HCT116 (cell line): ENCODE measurements around the gene COL28A1. TPM values are rescaled to one million over a fixed set of nuclear protein-coding genes. Genes with fewer than 3 reads are reported as not detected.

Experiments
- ATAC-seq: fragments of 200-7000 bp; cut with Tn5 transposase; 2 replicates; pipeline ENCODE4 v1.9.1; 2020; ENCODE audit warnings: mild to moderate bottlenecking, moderate library complexity
- BruUV-seq: library from RNA; stranded (reverse); fragments of 400-500 nt; replicated peaks from 2 replicates; lab custom pipeline; 2021; lab: Mats Ljungman, UMichigan
- CTCF ChIA-PET: fragments of 300-600 bp; sonication (Branson Sonifier 250); formaldehyde crosslinking; loops from one replicate; lab custom pipeline; 2021; ENCODE audit warnings: antibody characterized with exemption; lab: Charles Lee
- POLR2A ChIA-PET: fragments of 300-600, 350-600 bp; sonication (Branson Sonifier 250); formaldehyde crosslinking; loops from one replicate; lab custom pipeline; 2021; ENCODE audit warnings: antibody characterized with exemption; lab: Charles Lee
- RAD21 ChIA-PET, 2 experiments: fragments of 300-600 bp; sonication (Branson Sonifier 250); formaldehyde crosslinking; loops; one replicate each; lab custom pipeline; 2023; ENCODE audit warnings: low total read pairs in 2 of 2; ENCODE audit not compliant: uncharacterized antibody in 2 of 2, unreplicated experiment in 2 of 2, low non-redundant PET in 1 of 2; lab: Charles Lee
- DNase-seq: peaks from one replicate; pipeline ENCODE4 v3.0.0-alpha.2; 2010; ENCODE audit warnings: low read depth, low spot score
- H2AFZ ChIP-seq: fragments of 200-600 bp; shearing (Covaris generic), sonication (generic); 2 replicates; pipeline ENCODE4 v1.6.1; 2017; ENCODE audit warnings: low read depth, mixed run types, mixed read lengths, antibody characterized with exemption, low read length; ENCODE audit not compliant: poor library complexity, severe bottlenecking
- H3K27ac ChIP-seq: 2 replicates; pipeline ENCODE4 v1.5.1; 2012; ENCODE audit warnings: low read depth, low read length
- H3K27me3 ChIP-seq: fragments of 200-600 bp; sonication (generic); 2 replicates; pipeline ENCODE4 v1.6.1; 2016; ENCODE audit warnings: mixed run types, low read length, mixed read lengths; ENCODE audit not compliant: insufficient read depth
- H3K36me3 ChIP-seq, 2 experiments: fragments of 200-500 bp in 1 of 2; fragments of 200-600 bp in 1 of 2; sonication (Bioruptor generic) in 1 of 2; sonication (generic) in 1 of 2; 2 replicates each; pipeline versions ENCODE4 v1.5.1 to v1.6.1; 2014 to 2016; ENCODE audit warnings: low read length in 2 of 2, inconsistent platforms in 1 of 2, mixed read lengths in 1 of 2, mixed run types in 1 of 2; ENCODE audit not compliant: insufficient read depth in 2 of 2, control insufficient read depth in 1 of 2
- H3K4me1 ChIP-seq, 2 experiments: fragments of 200-600 bp in 1 of 2; sonication (generic) in 1 of 2; 2 replicates each; pipeline versions ENCODE4 v1.5.1 to v1.6.1; 2012 to 2017; ENCODE audit warnings: low read length in 2 of 2, inconsistent platforms in 1 of 2, mild to moderate bottlenecking in 1 of 2, mixed read lengths in 1 of 2, mixed run types in 1 of 2, moderate library complexity in 1 of 2; ENCODE audit not compliant: insufficient read depth in 2 of 2, control insufficient read depth in 1 of 2
- H3K4me2 ChIP-seq: fragments of 200-600 bp; sonication (generic); 2 replicates; pipeline ENCODE4 v1.6.1; 2017; ENCODE audit warnings: mixed run types, low read length, mixed read lengths
- H3K4me3 ChIP-seq, 2 experiments: fragments of 200-600 bp in 1 of 2; sonication (generic) in 1 of 2; replicated peaks in 1 of 2; 2 replicates each; pipeline ENCODE4 v1.5.1; 2011 to 2016; ENCODE audit warnings: low read length in 2 of 2, control low read depth in 1 of 2, low read depth in 1 of 2, mild to moderate bottlenecking in 1 of 2, mixed read lengths in 1 of 2, mixed run types in 1 of 2
- H3K79me2 ChIP-seq: fragments of 200-600 bp; sonication (generic); 2 replicates; pipeline ENCODE4 v1.6.1; 2017; ENCODE audit warnings: mild to moderate bottlenecking, mixed run types, low read length, moderate library complexity, mixed read lengths; ENCODE audit not compliant: insufficient read depth
- H3K9ac ChIP-seq: fragments of 200-600 bp; sonication (generic); 2 replicates; pipeline ENCODE4 v1.6.1; 2016; ENCODE audit warnings: low read length, mixed read lengths
- H3K9me2 ChIP-seq: fragments of 200-600 bp; sonication (generic), shearing (Covaris generic); 2 replicates; pipeline ENCODE4 v1.6.1; 2017; ENCODE audit warnings: mixed run types, mild to moderate bottlenecking, moderate library complexity; ENCODE audit not compliant: insufficient read depth
- H3K9me3 ChIP-seq, 2 experiments: fragments of 200-500 bp in 1 of 2; fragments of 200-600 bp in 1 of 2; sonication (Bioruptor generic) in 1 of 2; sonication (generic) in 1 of 2; 2 replicates each; pipeline ENCODE4 v1.6.1; 2014 to 2017; ENCODE audit warnings: low read length in 2 of 2, mixed read lengths in 2 of 2, inconsistent platforms in 1 of 2, low read depth in 1 of 2, mild to moderate bottlenecking in 1 of 2, mixed run types in 1 of 2, moderate library complexity in 1 of 2; ENCODE audit not compliant: control insufficient read depth in 1 of 2, insufficient read depth in 1 of 2
- H4K20me1 ChIP-seq: fragments of 200-600 bp; sonication (generic), shearing (Covaris generic); 2 replicates; pipeline ENCODE4 v1.6.1; 2017; ENCODE audit warnings: mixed run types, mild to moderate bottlenecking, moderate library complexity; ENCODE audit not compliant: insufficient read depth
- CEBPB ChIP-seq: IDR thresholded peaks from 2 replicates; pipeline ENCODE4 v1.6.1; 2012; ENCODE audit warnings: low read depth
- CTCF ChIP-seq, 3 experiments: fragments of 200-600 bp in 1 of 3; sonication (generic) in 1 of 3; IDR thresholded peaks in 2 of 3; conservative IDR thresholded peaks in 1 of 3; 2 replicates each; pipeline ENCODE4 v1.5.1; 2012 to 2017; ENCODE audit warnings: low read depth in 2 of 3, low read length in 2 of 3, antibody characterized with exemption in 1 of 3, borderline replicate concordance in 1 of 3, control low read depth in 1 of 3, mild to moderate bottlenecking in 1 of 3, mixed read lengths in 1 of 3, mixed run types in 1 of 3, moderate library complexity in 1 of 3; ENCODE audit not compliant: insufficient read depth in 1 of 3
- ELF1 ChIP-seq: IDR thresholded peaks from 2 replicates; pipeline ENCODE4 v1.6.1; 2012; ENCODE audit warnings: low read depth, borderline replicate concordance
- EZH2phosphoT487 ChIP-seq: fragments of 200-600 bp; IDR thresholded peaks from 2 replicates; pipeline ENCODE4 v1.6.1; 2018; ENCODE audit warnings: antibody characterized with exemption, borderline replicate concordance
- FOSL1 ChIP-seq: IDR thresholded peaks from 2 replicates; pipeline ENCODE4 v1.6.1; 2012; ENCODE audit warnings: low read depth
- MAX ChIP-seq: IDR thresholded peaks from 2 replicates; pipeline ENCODE4 v1.6.1; 2012
- REST ChIP-seq: IDR thresholded peaks from 2 replicates; pipeline ENCODE4 v1.6.1; 2012; ENCODE audit warnings: low read depth
- SP1 ChIP-seq: IDR thresholded peaks from 2 replicates; pipeline ENCODE4 v1.6.1; 2012; ENCODE audit warnings: low read depth
- YY1 ChIP-seq: IDR thresholded peaks from 2 replicates; pipeline ENCODE4 v1.6.1; 2011; ENCODE audit warnings: low read length, low read depth, moderate library complexity, mild to moderate bottlenecking; ENCODE audit not compliant: insufficient replicate concordance; ENCODE audit errors: extremely low read depth
- ZBTB33 ChIP-seq: IDR thresholded peaks from 2 replicates; pipeline ENCODE4 v1.6.1; 2011; ENCODE audit warnings: mild to moderate bottlenecking, low read length, moderate library complexity; ENCODE audit not compliant: insufficient replicate concordance; ENCODE audit errors: extremely low read depth
- ZFX ChIP-seq: fragments of 450-650 bp; IDR thresholded peaks from 2 replicates; pipeline ENCODE4 v1.6.1; 2017
- ZNF274 ChIP-seq: fragments of 200-500 bp; sonication (Bioruptor generic); IDR thresholded peaks from 2 replicates; pipeline ENCODE4 v1.6.1; 2014; ENCODE audit warnings: mild to moderate bottlenecking, low read depth, low read length, inconsistent platforms
- intact Hi-C: fragments of 100-400 bp; cut with micrococcal nuclease; formaldehyde crosslinking; loops from 2 replicates; pipeline ENCODE4 v1.10.0; 2022
- total RNA-seq: library from RNA; stranded (reverse); gene quantifications from one replicate; pipeline ENCODE4 v1.2.1, GENCODE V29; 2021; ENCODE audit not compliant: unreplicated experiment

The COL28A1 gene
- total RNA-seq, 1 experiment from 2014 or later = 0.12 TPM

GRCh38 chr7:7537711-7538110 lies 2.0 kb upstream of the COL28A1 start (continued):
- TF ChIP-seq ZBTB33 (no peak), FOSL1 (no peak), MAX (no peak), SP1 (no peak), REST (no peak), ZNF274 (no peak)

- H4K20me1 ChIP-seq = no peaks in the 10 kb centered on the region
- no peaks in the 10 kb centered on the region for H3K27me3 ChIP-seq
- DNase-seq = no peak
- no peak for ATAC-seq
- no peak overlapping the region for H3K9ac ChIP-seq
- ChIA-PET POLR2A (interaction anchor here (0.6 kb wide), 1 partner anchor 704 kb away, joined by 3 read pairs; no protein-coding TSS in a partner anchor), RAD21 (interaction anchor here in 1 of 2 experiments (0.7 kb wide), 1 partner anchor 110 kb away, joined by 3 read pairs; no protein-coding TSS in a partner anchor), CTCF (no interaction called here)
- no peak overlapping the region for H3K4me2 ChIP-seq
- H2AFZ ChIP-seq = no peak overlapping the region
- no peaks in the 10 kb centered on the region for H3K9me2 ChIP-seq
- no peaks in the 10 kb centered on the region for H3K36me3 ChIP-seq
- H3K4me3 ChIP-seq = no peak overlapping the region
- H3K9me3 ChIP-seq = no peaks in the 10 kb centered on the region
- H3K79me2 ChIP-seq = no peaks in the 10 kb centered on the region
- no peak overlapping the region for H3K27ac ChIP-seq
- no TSS peak for BruUV-seq
- intact Hi-C loops = no loop called here
- no peaks in the 10 kb centered on the region for H3K4me1 ChIP-seq
- TF ChIP-seq YY1 (no peak), CEBPB (no peak), ZFX (no peak), CTCF (IDR thresholded peaks at IDR 0.05 in 2 of 3, conservative IDR thresholded peaks at IDR 0.05 in 1 of 3; ENCODE audit: borderline replicate concordance in 1 of 3, insufficient read depth in 1 of 3, low read depth in 2 of 3, low read length in 2 of 3) (no peak), ELF1 (no peak), FOSL1 (no peak), MAX (no peak), ZBTB33 (no peak), EZH2phosphoT487 (no peak)
Observed at GRCh38 chr7:7536396-7537019, 835 bp upstream of the COL28A1 start.
